ENCODE data around the gene TFDP3. TPM values are rescaled to one million over a fixed set of nuclear protein-coding genes. Genes with fewer than 3 reads are reported as not detected.

TFDP3 gene
- total and polyA plus RNA-seq, 4 experiments from 2014 or later = not detected

- no peaks in the 10 kb centered on the region for H3K27me3 ChIP-seq (ENCODE audit: insufficient read depth, low read length)
- no peaks in the 10 kb centered on the region for H3K4me1 Mint-ChIP-seq
- no peak overlapping the region for H3K27ac ChIP-seq (ENCODE audit: low read depth, low read length)
- H3K9me3 Mint-ChIP-seq = no peaks in the 10 kb centered on the region
- no peak overlapping the region for H3K4me3 Mint-ChIP-seq
- no peak overlapping the region for H3K27ac Mint-ChIP-seq
- no peak for DNase-seq
- H3K9me3 ChIP-seq (ENCODE audit: control insufficient read depth in 1 of 2, low read length in 2 of 2) = no peaks in the 10 kb centered on the region
- no peaks in the 10 kb centered on the region for H3K4me1 ChIP-seq (ENCODE audit: insufficient read depth, low read length)
- CTCF ChIA-PET (ENCODE audit: partially characterized antibody) = no interaction called here
- H3K4me3 ChIP-seq (ENCODE audit: low read length in 2 of 2) = no peak overlapping the region
- H3K36me3 ChIP-seq (ENCODE audit: insufficient read depth, low read length) = no peaks in the 10 kb centered on the region
- intact Hi-C loops (cut with micrococcal nuclease) = no loop called here
- no peaks in the 10 kb centered on the region for H3K27me3 Mint-ChIP-seq
- POLR2A ChIA-PET (ENCODE audit: partially characterized antibody) = no interaction called here
- H3K36me3 Mint-ChIP-seq = no peaks in the 10 kb centered on the region
Measured at GRCh38 chrX:133214301-133214700, 3.9 kb downstream of the TFDP3 start.

GRCh38 chrX:133213117-133213516 lies 5.0 kb downstream of the TFDP3 start:
- ChIA-PET CTCF (ENCODE audit: partially characterized antibody) (no interaction called here), POLR2A (ENCODE audit: partially characterized antibody) (no interaction called here)
- no peaks in the 10 kb centered on the region for H3K4me1 Mint-ChIP-seq
- Histone ChIP-seq H3K9me3 (ENCODE audit: control insufficient read depth in 1 of 2, low read length in 2 of 2) (no peaks in the 10 kb centered on the region), H3K36me3 (ENCODE audit: insufficient read depth, low read length) (no peaks in the 10 kb centered on the region), H3K4me3 (ENCODE audit: low read length in 2 of 2) (no peak overlapping the region), H3K27me3 (ENCODE audit: insufficient read depth, low read length) (no peaks in the 10 kb centered on the region), H3K4me1 (ENCODE audit: insufficient read depth, low read length) (no peaks in the 10 kb centered on the region), H3K27ac (ENCODE audit: low read depth, low read length) (no peak overlapping the region)
- DNase-seq = no peak
- no peaks in the 10 kb centered on the region for H3K27me3 Mint-ChIP-seq
- intact Hi-C loops (cut with micrococcal nuclease) = no loop called here
- no peaks in the 10 kb centered on the region for H3K36me3 Mint-ChIP-seq
- no peak overlapping the region for H3K27ac Mint-ChIP-seq
- H3K9me3 Mint-ChIP-seq = no peaks in the 10 kb centered on the region
- H3K4me3 Mint-ChIP-seq = no peak overlapping the region

DNA sequence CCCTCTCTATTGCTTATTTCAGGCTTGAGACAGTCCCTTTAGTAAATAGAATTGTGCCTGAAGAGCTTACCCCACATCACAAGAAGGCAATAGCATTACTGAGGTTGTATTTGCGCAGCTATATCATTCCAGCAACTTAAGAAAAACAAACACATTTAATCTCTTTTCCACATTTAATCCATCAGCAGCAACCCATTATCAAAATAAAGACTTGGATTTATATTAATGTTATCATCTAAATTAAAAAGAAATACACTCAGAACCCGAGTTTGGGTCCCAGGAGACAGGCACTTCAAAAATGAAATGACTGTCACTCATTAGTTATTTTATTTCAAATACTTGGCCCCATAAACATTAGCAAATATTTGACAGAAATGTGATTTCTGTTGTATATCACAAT lies 10.4 kb downstream of the TFDP3 start:
- Mint-ChIP-seq H3K4me1 (no peaks in the 10 kb centered on the region), H3K27me3 (no peaks in the 10 kb centered on the region), H3K27ac (no peak overlapping the region), H3K36me3 (no peaks in the 10 kb centered on the region), H3K4me3 (no peak overlapping the region), H3K9me3 (peaks cover 0 to 1% (median 0%) of the 10 kb centered on the region in 8 donors)
- intact Hi-C loops (cut with micrococcal nuclease) = no loop called here
- H3K27ac ChIP-seq (ENCODE audit: low read depth, low read length) = no peak overlapping the region
- POLR2A ChIA-PET (ENCODE audit: partially characterized antibody) = no interaction called here
- H3K36me3 ChIP-seq (ENCODE audit: insufficient read depth, low read length) = no peaks in the 10 kb centered on the region
- H3K27me3 ChIP-seq (ENCODE audit: insufficient read depth, low read length) = no peaks in the 10 kb centered on the region
- H3K9me3 ChIP-seq (ENCODE audit: control insufficient read depth in 1 of 2, low read length in 2 of 2) = no peaks in the 10 kb centered on the region
- no peak overlapping the region for H3K4me3 ChIP-seq (ENCODE audit: low read length in 2 of 2)
- H3K4me1 ChIP-seq (ENCODE audit: insufficient read depth, low read length) = no peaks in the 10 kb centered on the region
- CTCF ChIA-PET (ENCODE audit: partially characterized antibody) = no interaction called here
- no peak for DNase-seq

DNA sequence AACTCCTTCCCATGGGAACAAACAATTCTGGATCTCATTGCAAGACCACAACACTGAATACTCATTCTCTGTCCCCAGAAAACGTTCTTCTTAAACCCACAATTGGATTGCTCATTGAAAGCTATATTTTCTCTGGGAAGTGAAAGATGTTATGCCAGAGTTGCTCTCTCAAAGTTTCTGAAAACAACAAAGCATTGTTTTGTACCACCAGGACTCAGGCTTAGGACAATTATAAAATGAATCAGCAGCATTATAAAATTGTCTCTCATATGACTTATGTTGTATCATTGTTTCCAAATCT lies 26.5 kb downstream of the TFDP3 start:
- ChIA-PET POLR2A (ENCODE audit: partially characterized antibody) (no interaction called here), CTCF (ENCODE audit: partially characterized antibody) (no interaction called here)
- Mint-ChIP-seq H3K27me3 (no peaks in the 10 kb centered on the region), H3K4me1 (no peaks in the 10 kb centered on the region), H3K9me3 (no peaks in the 10 kb centered on the region), H3K4me3 (no peak overlapping the region), H3K27ac (no peak overlapping the region), H3K36me3 (no peaks in the 10 kb centered on the region)
- H3K4me3 ChIP-seq (ENCODE audit: low read length in 2 of 2) = no peak overlapping the region
- no peak overlapping the region for H3K27ac ChIP-seq (ENCODE audit: low read depth, low read length)
- no peaks in the 10 kb centered on the region for H3K9me3 ChIP-seq (ENCODE audit: control insufficient read depth in 1 of 2, low read length in 2 of 2)
- no peaks in the 10 kb centered on the region for H3K36me3 ChIP-seq (ENCODE audit: insufficient read depth, low read length)
- no peaks in the 10 kb centered on the region for H3K4me1 ChIP-seq (ENCODE audit: insufficient read depth, low read length)
- no peaks in the 10 kb centered on the region for H3K27me3 ChIP-seq (ENCODE audit: insufficient read depth, low read length)
- intact Hi-C loops (cut with micrococcal nuclease) = no loop called here
- DNase-seq = no peak

- H3K36me3 Mint-ChIP-seq = no peaks in the 10 kb centered on the region
- no peak overlapping the region for H3K27ac ChIP-seq (ENCODE audit: low read depth, low read length)
- no peaks in the 10 kb centered on the region for H3K9me3 Mint-ChIP-seq
- no peaks in the 10 kb centered on the region for H3K27me3 ChIP-seq (ENCODE audit: insufficient read depth, low read length)
- POLR2A ChIA-PET (ENCODE audit: partially characterized antibody) = no interaction called here
- peak overlapping the region in 1 of 8 donors; percentile 49 for H3K4me3 Mint-ChIP-seq
- no peaks in the 10 kb centered on the region for H3K4me1 ChIP-seq (ENCODE audit: insufficient read depth, low read length)
- CTCF ChIA-PET (ENCODE audit: partially characterized antibody) = no interaction called here
- no peaks in the 10 kb centered on the region for H3K4me1 Mint-ChIP-seq
- no peak for DNase-seq
- no peaks in the 10 kb centered on the region for H3K36me3 ChIP-seq (ENCODE audit: insufficient read depth, low read length)
- no peak overlapping the region for H3K27ac Mint-ChIP-seq
- intact Hi-C loops (cut with micrococcal nuclease) = no loop called here
- peaks cover 0 to under 1% of the 10 kb centered on the region in 2 donors for H3K27me3 Mint-ChIP-seq
- H3K9me3 ChIP-seq (ENCODE audit: control insufficient read depth in 1 of 2, low read length in 2 of 2) = no peaks in the 10 kb centered on the region
- no peak overlapping the region for H3K4me3 ChIP-seq (ENCODE audit: low read length in 2 of 2)
Measured at GRCh38 chrX:133190877-133191738, 27.0 kb downstream of the TFDP3 start.

DNA sequence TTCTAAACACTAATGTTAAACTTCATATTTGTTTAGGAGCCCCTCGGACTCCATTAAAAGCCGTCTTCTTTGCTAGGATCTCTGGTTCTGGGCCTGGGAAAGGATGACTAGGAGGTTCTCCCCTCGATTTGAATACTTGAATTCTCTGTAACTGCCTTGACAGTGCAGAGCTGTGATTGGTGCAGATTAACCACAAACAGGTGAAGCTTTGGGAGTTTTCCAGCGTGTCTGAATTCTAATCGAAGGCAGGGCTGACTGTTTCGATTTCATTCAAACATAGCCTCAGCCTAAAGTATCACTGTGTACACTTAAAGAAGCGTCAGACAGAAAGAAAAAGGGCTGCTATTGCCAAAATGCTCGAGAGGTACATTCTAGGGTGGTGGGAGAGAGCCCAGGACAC lies 29.0 kb downstream of the TFDP3 start:
- H3K27ac ChIP-seq (ENCODE audit: low read depth, low read length) = no peak overlapping the region
- Mint-ChIP-seq H3K9me3 (no peaks in the 10 kb centered on the region), H3K36me3 (no peaks in the 10 kb centered on the region), H3K4me3 (no peak overlapping the region), H3K27me3 (peaks cover 0 to 2% of the 10 kb centered on the region in 2 donors), H3K27ac (no peak overlapping the region), H3K4me1 (no peaks in the 10 kb centered on the region)
- intact Hi-C loops (cut with micrococcal nuclease) = no loop called here
- no peaks in the 10 kb centered on the region for H3K4me1 ChIP-seq (ENCODE audit: insufficient read depth, low read length)
- POLR2A ChIA-PET (ENCODE audit: partially characterized antibody) = no interaction called here
- CTCF ChIA-PET (ENCODE audit: partially characterized antibody) = no interaction called here
- no peaks in the 10 kb centered on the region for H3K9me3 ChIP-seq (ENCODE audit: control insufficient read depth in 1 of 2, low read length in 2 of 2)
- DNase-seq = no peak
- no peak overlapping the region for H3K4me3 ChIP-seq (ENCODE audit: low read length in 2 of 2)
- H3K27me3 ChIP-seq (ENCODE audit: insufficient read depth, low read length) = no peaks in the 10 kb centered on the region
- H3K36me3 ChIP-seq (ENCODE audit: insufficient read depth, low read length) = no peaks in the 10 kb centered on the region

DNA sequence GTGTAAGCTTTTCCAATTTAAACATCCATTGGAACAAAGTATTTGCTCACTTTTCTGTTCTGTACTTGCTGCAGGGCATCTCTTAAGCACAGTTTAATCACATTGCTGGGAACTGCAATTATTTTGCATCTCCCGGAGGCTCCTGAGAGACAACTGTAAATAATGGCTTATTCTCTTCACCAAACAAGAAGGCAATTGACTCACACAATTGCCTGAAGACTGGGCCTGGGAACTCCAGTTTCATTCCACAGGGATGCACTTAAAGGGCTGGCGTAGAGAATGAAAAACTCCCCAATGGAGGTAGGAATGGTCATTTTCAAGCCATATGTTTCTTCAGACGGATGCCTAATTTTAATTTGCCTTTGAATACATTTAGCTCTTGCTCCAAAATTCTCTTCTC lies 29.5 kb downstream of the TFDP3 start:
- Histone ChIP-seq H3K27me3 (ENCODE audit: insufficient read depth, low read length) (no peaks in the 10 kb centered on the region), H3K4me1 (ENCODE audit: insufficient read depth, low read length) (no peaks in the 10 kb centered on the region), H3K9me3 (ENCODE audit: control insufficient read depth in 1 of 2, low read length in 2 of 2) (no peaks in the 10 kb centered on the region), H3K36me3 (ENCODE audit: insufficient read depth, low read length) (no peaks in the 10 kb centered on the region), H3K27ac (ENCODE audit: low read depth, low read length) (no peak overlapping the region), H3K4me3 (ENCODE audit: low read length in 2 of 2) (no peak overlapping the region)
- Mint-ChIP-seq H3K36me3 (no peaks in the 10 kb centered on the region), H3K27ac (no peak overlapping the region), H3K27me3 (peaks cover 0 to 2% of the 10 kb centered on the region in 2 donors), H3K4me3 (no peak overlapping the region), H3K4me1 (no peaks in the 10 kb centered on the region), H3K9me3 (no peaks in the 10 kb centered on the region)
- no peak for DNase-seq
- ChIA-PET CTCF (ENCODE audit: partially characterized antibody) (no interaction called here), POLR2A (ENCODE audit: partially characterized antibody) (no interaction called here)
- intact Hi-C loops (cut with micrococcal nuclease) = no loop called here

DNA sequence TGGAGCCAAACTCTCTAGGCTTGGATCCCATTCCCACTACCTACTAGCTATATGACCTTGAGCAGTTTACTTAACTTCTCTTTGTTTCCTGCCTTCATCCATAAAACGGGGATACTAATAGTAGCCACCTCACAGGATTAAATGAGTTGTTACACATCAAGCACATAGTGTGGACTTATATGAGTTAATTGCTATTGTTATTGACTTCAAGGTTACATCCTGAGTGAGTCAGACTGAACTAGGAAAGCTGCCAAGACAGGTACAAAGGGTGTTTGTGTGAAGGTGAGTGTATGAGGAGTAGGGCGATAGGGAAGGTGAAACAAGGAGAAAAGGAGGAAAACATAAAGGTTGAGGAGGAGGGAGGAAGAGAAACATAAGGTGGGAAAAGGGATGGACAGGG lies 32.2 kb downstream of the TFDP3 start:
- intact Hi-C loops (cut with micrococcal nuclease) = no loop called here
- Mint-ChIP-seq H3K36me3 (no peaks in the 10 kb centered on the region), H3K27me3 (peaks cover 0 to 2% of the 10 kb centered on the region in 2 donors), H3K9me3 (no peaks in the 10 kb centered on the region), H3K4me3 (no peak overlapping the region), H3K4me1 (no peaks in the 10 kb centered on the region), H3K27ac (no peak overlapping the region)
- POLR2A ChIA-PET (ENCODE audit: partially characterized antibody) = no interaction called here
- no peak overlapping the region for H3K27ac ChIP-seq (ENCODE audit: low read depth, low read length)
- no peaks in the 10 kb centered on the region for H3K27me3 ChIP-seq (ENCODE audit: insufficient read depth, low read length)
- DNase-seq = no peak
- no peaks in the 10 kb centered on the region for H3K4me1 ChIP-seq (ENCODE audit: insufficient read depth, low read length)
- no peak overlapping the region for H3K4me3 ChIP-seq (ENCODE audit: low read length in 2 of 2)
- no peaks in the 10 kb centered on the region for H3K36me3 ChIP-seq (ENCODE audit: insufficient read depth, low read length)
- no peaks in the 10 kb centered on the region for H3K9me3 ChIP-seq (ENCODE audit: control insufficient read depth in 1 of 2, low read length in 2 of 2)
- CTCF ChIA-PET (ENCODE audit: partially characterized antibody) = no interaction called here
